NCI-H2081 treated with DMSO at 0.1 percent for 48 hours (cell line): ENCODE data around the gene ELOVL6.

Source experiments
- DNase-seq: peaks from one replicate; lab custom pipeline; 2025; lab: John Stamatoyannopoulos, UW

Gene ELOVL6

GRCh38 chr4:110025718-110026117 lies 172.7 kb downstream of the ELOVL6 start:
- no peak for DNase-seq

- no peak for DNase-seq
Measured at GRCh38 chr4:110025056-110025455, 173.4 kb downstream of the ELOVL6 start.

GRCh38 chr4:110022457-110022856 lies 176.0 kb downstream of the ELOVL6 start:
- DNase-seq, result no peak

GRCh38 chr4:110020646-110021443 lies 177.6 kb downstream of the ELOVL6 start:
- DNase-seq, result no peak

GRCh38 chr4:110020139-110020538 lies 178.3 kb downstream of the ELOVL6 start:
- no peak for DNase-seq

- DNase-seq, result no peak
Measured at GRCh38 chr4:110019153-110019552, 179.3 kb downstream of the ELOVL6 start.

GRCh38 chr4:110014233-110014632 lies 184.2 kb downstream of the ELOVL6 start:
- no peak for DNase-seq

- DNase-seq, result no peak
Measured at GRCh38 chr4:110012917-110013316, 185.5 kb downstream of the ELOVL6 start.

GRCh38 chr4:110010797-110011196 lies 187.6 kb downstream of the ELOVL6 start:
- no peak for DNase-seq

GRCh38 chr4:110009550-110009949 lies 188.9 kb downstream of the ELOVL6 start:
- no peak for DNase-seq

GRCh38 chr4:110008540-110008939 lies 189.9 kb downstream of the ELOVL6 start:
- no peak for DNase-seq

GRCh38 chr4:110007217-110007616 lies 191.2 kb downstream of the ELOVL6 start:
- no peak for DNase-seq

- no peak for DNase-seq
Measured at GRCh38 chr4:110005461-110006056, 192.9 kb downstream of the ELOVL6 start.

- no peak for DNase-seq
Measured at GRCh38 chr4:110004556-110004955, 193.9 kb downstream of the ELOVL6 start.

- no peak for DNase-seq
Measured at GRCh38 chr4:110003401-110004187, 194.8 kb downstream of the ELOVL6 start.

- no peak for DNase-seq
Measured at GRCh38 chr4:110002326-110002725, 196.1 kb downstream of the ELOVL6 start.

- DNase-seq, result no peak
Measured at GRCh38 chr4:109999585-109999912, 198.9 kb downstream of the ELOVL6 start.

- DNase-seq, result no peak
Measured at GRCh38 chr4:109998867-109999584, 199.4 kb downstream of the ELOVL6 start.

GRCh38 chr4:109996526-109996925 lies 201.9 kb downstream of the ELOVL6 start:
- DNase-seq, result no peak
